Measurements from ENCODE around the gene WDR90. TPM values are rescaled to one million over a fixed set of nuclear protein-coding genes. Genes with fewer than 3 reads are reported as not detected.

The WDR90 gene
- polyA plus RNA-seq, 3 donors: 0.13 to 16.5 (median 1.1) TPM

GRCh38 chr16:698911-699671 lies 49.9 kb downstream of the WDR90 start:
- Histone ChIP-seq H3K79me2 (ENCODE audit: insufficient read depth, low read length) (no peaks in the 10 kb centered on the region), H3K36me3 (replicated peaks in 1 of 2; ENCODE audit: control insufficient read depth in 1 of 2, insufficient read depth in 2 of 2, low read length in 2 of 2) (no peaks in the 10 kb centered on the region), H3K9me3 (replicated peaks in 1 of 2; ENCODE audit: control insufficient read depth in 1 of 2, insufficient read depth in 1 of 2, low read length in 2 of 2) (peaks cover 0 to 4% of the 10 kb centered on the region in 2 donors), H2AFZ (ENCODE audit: insufficient read depth, low read depth, low read length, poor library complexity, severe bottlenecking) (no peak overlapping the region), H3K4me2 (replicated peaks; ENCODE audit: extremely low read depth, low read length, poor library complexity, severe bottlenecking) (no peak overlapping the region), H4K20me1 (ENCODE audit: insufficient read depth, low read length) (no peaks in the 10 kb centered on the region), H3K4me3 (replicated peaks in 1 of 3; ENCODE audit: low read depth in 2 of 3, low read length in 3 of 3) (no peak overlapping the region), H3K4me1 (ENCODE audit: control insufficient read depth in 1 of 2, insufficient read depth in 2 of 2, low read length in 2 of 2) (peaks cover 15 to 20% of the 10 kb centered on the region in 2 donors), H3K27ac (ENCODE audit: low read depth in 1 of 2, low read length in 2 of 2) (no peak overlapping the region), H3K9ac (ENCODE audit: insufficient read depth, low read length, poor library complexity, severe bottlenecking) (no peak overlapping the region), H3K27me3 (ENCODE audit: control insufficient read depth in 2 of 2, insufficient read depth in 2 of 2, low read length in 2 of 2) (peaks cover 12 to 75% of the 10 kb centered on the region in 2 donors)
- Mint-ChIP-seq H3K9me3 (peaks cover 0 to 26% (median 7%) of the 10 kb centered on the region in 7 donors), H3K36me3 (no peaks in the 10 kb centered on the region), H3K4me3 (no peak overlapping the region), H3K27ac (no peak overlapping the region), H3K27me3 (ENCODE audit: low read depth in 3 of 3) (peaks cover 63 to 96% (median 88%) of the 10 kb centered on the region in 3 donors), H3K4me1 (peaks cover 9% of the 10 kb centered on the region)
- 76% methylated on average over 16 of the region's 19 CpGs for WGBS (ENCODE audit: insufficient coverage)
- no peak for DNase-seq
- TF ChIP-seq, protein P1, sequence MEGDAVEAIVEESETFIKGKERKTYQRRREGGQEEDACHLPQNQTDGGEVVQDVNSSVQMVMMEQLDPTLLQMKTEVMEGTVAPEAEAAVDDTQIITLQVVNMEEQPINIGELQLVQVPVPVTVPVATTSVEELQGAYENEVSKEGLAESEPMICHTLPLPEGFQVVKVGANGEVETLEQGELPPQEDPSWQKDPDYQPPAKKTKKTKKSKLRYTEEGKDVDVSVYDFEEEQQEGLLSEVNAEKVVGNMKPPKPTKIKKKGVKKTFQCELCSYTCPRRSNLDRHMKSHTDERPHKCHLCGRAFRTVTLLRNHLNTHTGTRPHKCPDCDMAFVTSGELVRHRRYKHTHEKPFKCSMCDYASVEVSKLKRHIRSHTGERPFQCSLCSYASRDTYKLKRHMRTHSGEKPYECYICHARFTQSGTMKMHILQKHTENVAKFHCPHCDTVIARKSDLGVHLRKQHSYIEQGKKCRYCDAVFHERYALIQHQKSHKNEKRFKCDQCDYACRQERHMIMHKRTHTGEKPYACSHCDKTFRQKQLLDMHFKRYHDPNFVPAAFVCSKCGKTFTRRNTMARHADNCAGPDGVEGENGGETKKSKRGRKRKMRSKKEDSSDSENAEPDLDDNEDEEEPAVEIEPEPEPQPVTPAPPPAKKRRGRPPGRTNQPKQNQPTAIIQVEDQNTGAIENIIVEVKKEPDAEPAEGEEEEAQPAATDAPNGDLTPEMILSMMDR (IDR thresholded peaks at IDR 0.05): no peak
- intact Hi-C loops (cut with micrococcal nuclease): no loop called here

- Histone ChIP-seq H3K27me3 (ENCODE audit: control insufficient read depth in 2 of 2, insufficient read depth in 2 of 2, low read length in 2 of 2) (peaks cover 7 to 71% of the 10 kb centered on the region in 2 donors), H3K36me3 (replicated peaks in 1 of 2; ENCODE audit: control insufficient read depth in 1 of 2, insufficient read depth in 2 of 2, low read length in 2 of 2) (no peaks in the 10 kb centered on the region), H4K20me1 (ENCODE audit: insufficient read depth, low read length) (no peaks in the 10 kb centered on the region), H3K79me2 (ENCODE audit: insufficient read depth, low read length) (no peaks in the 10 kb centered on the region), H3K4me1 (ENCODE audit: control insufficient read depth in 1 of 2, insufficient read depth in 2 of 2, low read length in 2 of 2) (peaks cover 1 to 2% of the 10 kb centered on the region in 2 donors), H3K4me3 (replicated peaks in 1 of 3; ENCODE audit: low read depth in 2 of 3, low read length in 3 of 3) (no peak overlapping the region), H3K4me2 (replicated peaks; ENCODE audit: extremely low read depth, low read length, poor library complexity, severe bottlenecking) (no peak overlapping the region), H2AFZ (ENCODE audit: insufficient read depth, low read depth, low read length, poor library complexity, severe bottlenecking) (no peak overlapping the region), H3K9ac (ENCODE audit: insufficient read depth, low read length, poor library complexity, severe bottlenecking) (no peak overlapping the region), H3K9me3 (replicated peaks in 1 of 2; ENCODE audit: control insufficient read depth in 1 of 2, insufficient read depth in 1 of 2, low read length in 2 of 2) (peaks cover 0 to 4% of the 10 kb centered on the region in 2 donors), H3K27ac (ENCODE audit: low read depth in 1 of 2, low read length in 2 of 2) (no peak overlapping the region)
- WGBS (ENCODE audit: insufficient coverage): 7% methylated on average over 70 of the region's 76 CpGs
- H3K27ac Mint-ChIP-seq: no peak overlapping the region
- no peaks in the 10 kb centered on the region for H3K36me3 Mint-ChIP-seq
- H3K27me3 Mint-ChIP-seq (ENCODE audit: low read depth in 3 of 3): peaks cover 60 to 88% (median 80%) of the 10 kb centered on the region in 3 donors
- TF ChIP-seq, protein P1 (IDR thresholded peaks at IDR 0.05): no peak
- H3K4me3 Mint-ChIP-seq: peak overlapping the region in 1 of 2 donors; percentile 64
- peaks cover 0 to 17% (median 3%) of the 10 kb centered on the region in 7 donors for H3K9me3 Mint-ChIP-seq
- DNase-seq: no peak
- intact Hi-C loops (cut with micrococcal nuclease): no loop called here
- H3K4me1 Mint-ChIP-seq: no peaks in the 10 kb centered on the region
Observed at GRCh38 chr16:700684-701584, 51.8 kb downstream of the WDR90 start.
